Adrenal gland (tissue), 5 donors: ENCODE results near the gene GJC2.

Experiments
- CTCF ChIP-seq, 6 experiments: fragments of 450-650 bp in 4 of 6; fragments of 200-600 bp in 2 of 6; sonication (generic) in 1 of 6; IDR thresholded peaks; 1 replicate in 5 of 6; 2 replicates in 1 of 6; pipeline versions ENCODE4 v1.5.1 to v1.8.0; 2016 to 2021; ENCODE audit warnings: antibody characterized with exemption in 6 of 6, mild to moderate bottlenecking in 2 of 6, moderate library complexity in 1 of 6
- POLR2A ChIP-seq, 2 donors: fragments of 450-650 bp; IDR thresholded peaks; one replicate each; pipeline ENCODE4 v1.6.1; 2017; ENCODE audit warnings: antibody characterized with exemption in 2 of 2, mild to moderate bottlenecking in 2 of 2, moderate library complexity in 1 of 2
- donor health status: DM: no; HTN: no; CAD: no.

- no peak for TF ChIP-seq CTCF (IDR thresholded peaks at IDR 0.05)
- no peak for TF ChIP-seq POLR2A (IDR thresholded peaks at IDR 0.05)
Measured at GRCh38 chr1:228120857-228121489, 28.8 kb upstream of the GJC2 start.
